ENCODE results near the gene CFAP57. TPM values are rescaled to one million over a fixed set of nuclear protein-coding genes. Genes with fewer than 3 reads are reported as not detected.

CFAP57 gene
- total and polyA plus RNA-seq, 2 of the 13 experiments (the other 11 are each of a cell fraction or from before 2014, with no cell fraction given) = 0.01 TPM; not detected in 1

GRCh38 chr1:43279161-43279560 lies 107.0 kb downstream of the CFAP57 start:
- no peak for FAIRE-seq
- ChIA-PET POLR2A (no interaction called here), CTCF (ENCODE audit: low intra/inter-chr PET ratio, low total read pairs) (no interaction called here)
- intact Hi-C loops (cut with micrococcal nuclease; ENCODE audit: unreplicated experiment) = no loop called here
- Histone ChIP-seq H3K79me2 (ENCODE audit: insufficient read depth, low read length) (no peaks in the 10 kb centered on the region), H4K20me1 (ENCODE audit: insufficient read depth, low read length) (no peaks in the 10 kb centered on the region), H3K4me3 (replicated peaks in 1 of 3; ENCODE audit: insufficient read depth in 1 of 3, low read depth in 2 of 3, low read length in 3 of 3) (no peak overlapping the region), H3K4me1 (ENCODE audit: insufficient read depth, low read length) (peaks cover 97% of the 10 kb centered on the region), H3K9me3 (ENCODE audit: low read length) (no peaks in the 10 kb centered on the region), H3K27me3 (ENCODE audit: control insufficient read depth in 1 of 2, insufficient read depth in 2 of 2, low read length in 2 of 2) (no peaks in the 10 kb centered on the region), H3K4me2 (ENCODE audit: low read depth, low read length) (no peak overlapping the region), H3K36me3 (replicated peaks in 1 of 2; ENCODE audit: control insufficient read depth in 1 of 2, insufficient read depth in 2 of 2, low read length in 2 of 2) (no peaks in the 10 kb centered on the region), H2AFZ (ENCODE audit: low read length) (no peak overlapping the region), H3K27ac (ENCODE audit: extremely low read length, insufficient read depth, low read length) (no peak overlapping the region), H3K9ac (ENCODE audit: insufficient read depth, low read depth, low read length) (no peak overlapping the region)
- TF ChIP-seq ZNF609 (CRISPR knock-in tag; IDR thresholded peaks at IDR 0.05; ENCODE audit: borderline replicate concordance) (no peak), KLF12 (CRISPR knock-in tag; IDR thresholded peaks at IDR 0.05; ENCODE audit: borderline replicate concordance) (no peak), RERE (CRISPR knock-in tag; IDR thresholded peaks at IDR 0.05; ENCODE audit: low read depth) (no peak)
- DNase-seq (ENCODE audit: low spot score) = no peak
- ATAC-seq = no peak
- 97% methylated on average over 5 of the region's 5 CpGs for WGBS (ENCODE audit: low lambda C conversion rate)
- in situ Hi-C loops (cut with HindIII; ENCODE audit: extremely low pct_ligation_motif_present, low pct_unique_long_range_greater_than_20kb) = no loop called here
- BruUV-seq (replicated peaks) = no TSS peak
